Naive thymus-derived CD4-positive, alpha-beta T cell (primary cell): ENCODE measurements around the gene CLEC19A. TPM values are rescaled to one million over a fixed set of nuclear protein-coding genes. Genes with fewer than 3 reads are reported as not detected.

Experiments used
- ATAC-seq: fragments of 150-1000 bp; cut with Tn5 transposase; 2 replicates; pipeline ENCODE4 v1.10.0; 2021; ENCODE audit warnings: mild to moderate bottlenecking, moderate library complexity
- CTCF ChIA-PET: fragments of 350-600 bp; sonication (Branson Sonifier 250); formaldehyde crosslinking; loops from one replicate; lab custom pipeline; 2021; ENCODE audit warnings: antibody characterized with exemption; lab: Charles Lee
- POLR2A ChIA-PET: fragments of 350-600 bp; sonication (Branson Sonifier 250); formaldehyde crosslinking; loops from one replicate; lab custom pipeline; 2021; ENCODE audit warnings: antibody characterized with exemption, inconsistent platforms; lab: Charles Lee
- DNase-seq, 9 donors: peaks; one replicate each; pipeline versions ENCODE4 v3.0.0 to v3.0.0-alpha.2; 2020 to 2022; ENCODE audit warnings: mixed read lengths in 1 of 9
- H3K27ac ChIP-seq: one replicate; pipeline ENCODE4 v1.7.0; 2013; ENCODE audit warnings: mild to moderate bottlenecking, low read depth, low read length, moderate library complexity
- H3K27me3 ChIP-seq, 2 donors: one replicate each; pipeline ENCODE4 v1.7.0; 2013; ENCODE audit warnings: low read length in 2 of 2, mild to moderate bottlenecking in 2 of 2, moderate library complexity in 2 of 2; ENCODE audit not compliant: control insufficient read depth in 2 of 2, insufficient read depth in 2 of 2
- H3K36me3 ChIP-seq, 3 experiments: 1 replicate in 2 of 3; 2 replicates in 1 of 3; pipeline ENCODE4 v1.7.0; 2013; ENCODE audit warnings: low read length in 3 of 3, mild to moderate bottlenecking in 3 of 3, moderate library complexity in 1 of 3; ENCODE audit not compliant: insufficient read depth in 3 of 3, control insufficient read depth in 2 of 3
- H3K4me1 ChIP-seq, 2 donors: one replicate each; pipeline ENCODE4 v1.7.0; 2013; ENCODE audit warnings: low read length in 2 of 2, mild to moderate bottlenecking in 2 of 2, moderate library complexity in 1 of 2; ENCODE audit not compliant: control insufficient read depth in 2 of 2, insufficient read depth in 2 of 2
- H3K4me3 ChIP-seq: 2 replicates; pipeline ENCODE4 v1.7.0; 2013; ENCODE audit warnings: mild to moderate bottlenecking, low read length
- H3K9me3 ChIP-seq, 3 experiments: 1 replicate in 2 of 3; 2 replicates in 1 of 3; pipeline ENCODE4 v1.7.0; 2013; ENCODE audit warnings: low read length in 3 of 3; ENCODE audit not compliant: control insufficient read depth in 2 of 3
- H3K27ac Mint-ChIP-seq, 9 donors: one replicate each; pipeline ENCODE4 v1.8.0; 2020 to 2022; ENCODE audit warnings: mixed read lengths in 9 of 9, mild to moderate bottlenecking in 8 of 9, moderate library complexity in 5 of 9, inconsistent platforms in 2 of 9
- H3K27me3 Mint-ChIP-seq, 5 donors: one replicate each; pipeline ENCODE4 v1.8.0; 2021 to 2022; ENCODE audit warnings: mixed read lengths in 5 of 5, mild to moderate bottlenecking in 1 of 5
- H3K36me3 Mint-ChIP-seq, 5 donors: one replicate each; pipeline ENCODE4 v1.8.0; 2020 to 2022; ENCODE audit warnings: mixed read lengths in 5 of 5, mild to moderate bottlenecking in 3 of 5, inconsistent platforms in 1 of 5
- H3K4me1 Mint-ChIP-seq, 7 donors: one replicate each; pipeline ENCODE4 v1.8.0; 2020 to 2022; ENCODE audit warnings: mixed read lengths in 7 of 7, mild to moderate bottlenecking in 3 of 7, inconsistent platforms in 1 of 7
- H3K4me3 Mint-ChIP-seq, 10 donors: one replicate each; pipeline ENCODE4 v1.8.0; 2020 to 2022; ENCODE audit warnings: mild to moderate bottlenecking in 10 of 10, mixed read lengths in 10 of 10, moderate library complexity in 6 of 10, inconsistent platforms in 2 of 10
- H3K9me3 Mint-ChIP-seq, 11 donors: one replicate each; pipeline ENCODE4 v1.8.0; 2020 to 2022; ENCODE audit warnings: mixed read lengths in 11 of 11, mild to moderate bottlenecking in 4 of 11, inconsistent platforms in 1 of 11, moderate library complexity in 1 of 11
- intact Hi-C, 2 donors: fragments of 100-400 bp; cut with micrococcal nuclease; formaldehyde crosslinking; loops; one replicate each; pipeline ENCODE4 v1.15.1; 2023
- polyA plus RNA-seq, 2 donors: library from polyadenylated mRNA; unstranded; fragments of 300-500 nt; fragmentation: Illumina TruSeq; gene quantifications; one replicate each; pipeline ENCODE4 v1.2.3, GENCODE V29; 2021
- total RNA-seq, 6 experiments: library from RNA in 5 of 6; stranded (reverse) in 5 of 6; gene quantifications; 1 replicate in 5 of 6; 2 replicates in 1 of 6; pipeline ENCODE4 v1.2.3 and lab custom pipeline; 2021 to 2026

The CLEC19A gene
- total and polyA plus RNA-seq, 7 experiments from 2014 or later = not detected

GRCh38 chr16:19295393-19295792 is 9.9 kb downstream of the CLEC19A start:
- CTCF ChIA-PET = no interaction called here
- no peak overlapping the region for H3K27ac Mint-ChIP-seq

GRCh38 chr16:19297454-19297853 is 11.9 kb downstream of the CLEC19A start:
- ChIA-PET CTCF (no interaction called here), POLR2A (no interaction called here)
- Mint-ChIP-seq H3K27ac (no peak overlapping the region), H3K27me3 (peaks cover 2 to 20% (median 5%) of the 10 kb centered on the region in 5 donors), H3K4me1 (peaks cover 0 to 17% (median 7%) of the 10 kb centered on the region in 7 donors), H3K4me3 (no peak overlapping the region), H3K36me3 (peaks cover 0 to 4% (median 0%) of the 10 kb centered on the region in 5 donors), H3K9me3 (peaks cover 0 to 8% (median 2%) of the 10 kb centered on the region in 11 donors)
- no peaks in the 10 kb centered on the region for H3K4me1 ChIP-seq
- no peaks in the 10 kb centered on the region for H3K36me3 ChIP-seq
- intact Hi-C loops = no loop called here
- ATAC-seq (no peak), DNase-seq (no peak)
- no peaks in the 10 kb centered on the region for H3K27me3 ChIP-seq
- no peak overlapping the region for H3K4me3 ChIP-seq
- H3K27ac ChIP-seq = no peak overlapping the region
- H3K9me3 ChIP-seq = no peaks in the 10 kb centered on the region

More at GRCh38 chr16:19295393-19295792, 9.9 kb downstream of the CLEC19A start:
- no peak overlapping the region for H3K4me3 ChIP-seq
- no peak overlapping the region for H3K4me3 Mint-ChIP-seq
- H3K9me3 Mint-ChIP-seq = peaks cover 0 to 8% (median 0%) of the 10 kb centered on the region in 11 donors
- intact Hi-C loops = no loop called here
- peaks cover 0 to 17% (median 6%) of the 10 kb centered on the region in 7 donors for H3K4me1 Mint-ChIP-seq
- H3K27me3 ChIP-seq = no peaks in the 10 kb centered on the region
- POLR2A ChIA-PET = no interaction called here
- H3K36me3 ChIP-seq = no peaks in the 10 kb centered on the region
- H3K9me3 ChIP-seq = no peaks in the 10 kb centered on the region
- peaks cover 0 to 4% (median 0%) of the 10 kb centered on the region in 5 donors for H3K36me3 Mint-ChIP-seq
- H3K4me1 ChIP-seq = no peaks in the 10 kb centered on the region
- ATAC-seq (no peak), DNase-seq (no peak)
- peaks cover 0 to 20% (median 5%) of the 10 kb centered on the region in 5 donors for H3K27me3 Mint-ChIP-seq
- H3K27ac ChIP-seq = no peak overlapping the region

- POLR2A ChIA-PET = no interaction called here
- no peak for ATAC-seq
- no peak overlapping the region for H3K4me3 Mint-ChIP-seq
These were observed 14.0 kb downstream of the CLEC19A start for GRCh38 chr16:19299565-19299964.

GRCh38 chr16:19301931-19302330 is 16.4 kb downstream of the CLEC19A start:
- peaks cover 2 to 25% (median 10%) of the 10 kb centered on the region in 5 donors for H3K27me3 Mint-ChIP-seq
- no peak overlapping the region for H3K4me3 Mint-ChIP-seq
- H3K4me1 ChIP-seq = no peaks in the 10 kb centered on the region
- ATAC-seq (no peak), DNase-seq (no peak)
- H3K36me3 ChIP-seq = no peaks in the 10 kb centered on the region
- no peaks in the 10 kb centered on the region for H3K9me3 ChIP-seq
- intact Hi-C loops = no loop called here
- POLR2A ChIA-PET = no interaction called here
- peaks cover 0 to 3% (median 0%) of the 10 kb centered on the region in 7 donors for H3K4me1 Mint-ChIP-seq
- H3K27me3 ChIP-seq = no peaks in the 10 kb centered on the region
- H3K36me3 Mint-ChIP-seq = no peaks in the 10 kb centered on the region
- peaks cover 0 to 9% (median 3%) of the 10 kb centered on the region in 11 donors for H3K9me3 Mint-ChIP-seq
- H3K27ac ChIP-seq = no peak overlapping the region
- CTCF ChIA-PET = no interaction called here
- no peak overlapping the region for H3K27ac Mint-ChIP-seq
- H3K4me3 ChIP-seq = no peak overlapping the region

More at GRCh38 chr16:19299565-19299964, 14.0 kb downstream of the CLEC19A start:
- Histone ChIP-seq H3K27me3 (no peaks in the 10 kb centered on the region), H3K9me3 (no peaks in the 10 kb centered on the region), H3K36me3 (no peaks in the 10 kb centered on the region), H3K4me1 (no peaks in the 10 kb centered on the region), H3K27ac (no peak overlapping the region), H3K4me3 (no peak overlapping the region)
- Mint-ChIP-seq H3K4me1 (peaks cover 0 to 6% (median 0%) of the 10 kb centered on the region in 7 donors), H3K27me3 (peaks cover 2 to 19% (median 10%) of the 10 kb centered on the region in 5 donors), H3K27ac (no peak overlapping the region), H3K36me3 (no peaks in the 10 kb centered on the region), H3K9me3 (peaks cover 0 to 9% (median 3%) of the 10 kb centered on the region in 11 donors)
- DNase-seq = no peak
- intact Hi-C loops = no loop called here
- CTCF ChIA-PET = no interaction called here

- Mint-ChIP-seq H3K4me3 (no peak overlapping the region), H3K27ac (no peak overlapping the region), H3K36me3 (peaks cover 0 to 4% (median 0%) of the 10 kb centered on the region in 5 donors), H3K27me3 (peaks cover 0 to 31% (median 6%) of the 10 kb centered on the region in 5 donors), H3K9me3 (peaks cover 0 to 9% (median 3%) of the 10 kb centered on the region in 11 donors), H3K4me1 (peaks cover 0 to 3% (median 0%) of the 10 kb centered on the region in 7 donors)
- Histone ChIP-seq H3K36me3 (no peaks in the 10 kb centered on the region), H3K4me1 (no peaks in the 10 kb centered on the region), H3K4me3 (no peak overlapping the region), H3K27me3 (no peaks in the 10 kb centered on the region), H3K27ac (no peak overlapping the region), H3K9me3 (no peaks in the 10 kb centered on the region)
- POLR2A ChIA-PET = no interaction called here
- ATAC-seq = no peak
- CTCF ChIA-PET = no interaction called here
- no peak for DNase-seq
- intact Hi-C loops = no loop called here
These were observed 19.2 kb downstream of the CLEC19A start for GRCh38 chr16:19304750-19305149.

- Mint-ChIP-seq H3K27ac (no peak overlapping the region), H3K9me3 (peaks cover 0 to 9% (median 3%) of the 10 kb centered on the region in 11 donors), H3K27me3 (peaks cover 0 to 31% (median 6%) of the 10 kb centered on the region in 5 donors), H3K4me1 (peaks cover 0 to 3% (median 0%) of the 10 kb centered on the region in 7 donors), H3K4me3 (no peak overlapping the region), H3K36me3 (peaks cover 0 to 4% (median 0%) of the 10 kb centered on the region in 5 donors)
- intact Hi-C loops = no loop called here
- H3K27ac ChIP-seq = no peak overlapping the region
- no peaks in the 10 kb centered on the region for H3K27me3 ChIP-seq
- ChIA-PET POLR2A (no interaction called here), CTCF (no interaction called here)
- no peaks in the 10 kb centered on the region for H3K9me3 ChIP-seq
- no peak for DNase-seq
- no peak for ATAC-seq
- no peak overlapping the region for H3K4me3 ChIP-seq
- H3K36me3 ChIP-seq = no peaks in the 10 kb centered on the region
- H3K4me1 ChIP-seq = no peaks in the 10 kb centered on the region
These were observed 19.9 kb downstream of the CLEC19A start for GRCh38 chr16:19305443-19305842.

- H3K27ac ChIP-seq = no peak overlapping the region
- POLR2A ChIA-PET = no interaction called here
- no peaks in the 10 kb centered on the region for H3K4me1 ChIP-seq
- Mint-ChIP-seq H3K9me3 (peaks cover 0 to 6% (median 0%) of the 10 kb centered on the region in 11 donors), H3K36me3 (peaks cover 0 to 4% (median 0%) of the 10 kb centered on the region in 5 donors), H3K4me3 (no peak overlapping the region), H3K4me1 (peaks cover 0 to 1% (median 0%) of the 10 kb centered on the region in 7 donors), H3K27ac (no peak overlapping the region), H3K27me3 (peaks cover 0 to 26% (median 6%) of the 10 kb centered on the region in 5 donors)
- ATAC-seq = no peak
- no peak for DNase-seq
- H3K9me3 ChIP-seq = no peaks in the 10 kb centered on the region
- no peaks in the 10 kb centered on the region for H3K36me3 ChIP-seq
- H3K4me3 ChIP-seq = no peak overlapping the region
- CTCF ChIA-PET = no interaction called here
- intact Hi-C loops = no loop called here
- no peaks in the 10 kb centered on the region for H3K27me3 ChIP-seq
These were observed 22.2 kb downstream of the CLEC19A start for GRCh38 chr16:19307587-19308241.
